ENCODE measurements around the gene ADGRG7. TPM values are rescaled to one million over a fixed set of nuclear protein-coding genes. Genes with fewer than 3 reads are reported as not detected.

The ADGRG7 gene
- total RNA-seq, 4 donors from 2014 or later: 1.8 to 18.3 (median 12.1) TPM

DNA sequence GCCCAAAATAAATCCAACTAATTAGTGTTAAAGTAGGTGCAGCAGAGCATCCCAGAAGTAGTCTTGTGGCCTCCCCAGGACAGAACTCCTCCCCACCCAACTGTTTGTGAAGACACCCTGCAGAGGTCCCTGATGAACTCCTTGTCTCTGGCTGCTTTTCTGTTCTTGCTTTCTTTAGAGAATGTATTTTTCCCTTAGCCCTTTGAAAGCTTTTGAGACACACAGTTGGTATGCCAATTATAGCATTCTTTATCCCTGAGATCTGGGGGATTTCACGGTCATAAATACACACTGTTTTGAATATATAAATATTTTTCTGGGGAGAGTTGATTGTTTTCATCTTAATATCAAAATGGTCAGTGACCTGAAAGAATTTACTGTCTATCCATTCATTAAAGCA, 109.7 kb downstream of the ADGRG7 start:
- no peaks in the 10 kb centered on the region for H3K9me3 ChIP-seq
- WGBS, 2 donors (ENCODE audit: low coverage in 1 of 2): 45 to 63% methylated on average over 1 of the region's 1 CpG
- H3K27me3 ChIP-seq: no peaks in the 10 kb centered on the region
- H3K4me1 ChIP-seq: peaks cover 0 to 29% (median 6%) of the 10 kb centered on the region in 4 donors
- DNase-seq: no peak
- peaks cover 0 to 37% (median 16%) of the 10 kb centered on the region in 4 donors for H3K36me3 ChIP-seq
- intact Hi-C loops (cut with DNase I; ENCODE audit: low total_unique reads): no loop called here
- TF ChIP-seq EP300 (IDR thresholded peaks at IDR 0.05; ENCODE audit: low read depth): no peak
- TF ChIP-seq CTCF (IDR thresholded peaks at IDR 0.05): no peak
- no peak for TF ChIP-seq POLR2A (IDR thresholded peaks at IDR 0.05)
- TF ChIP-seq POLR2AphosphoS5 (IDR thresholded peaks at IDR 0.05): no peak
- in situ Hi-C loops (cut with MboI; ENCODE audit: low pct_ligation_motif_present in 1 of 4, low pct_unique_long_range_greater_than_20kb in 1 of 4, low sequenced_read_pairs in 3 of 4): no loop called here
- H3K4me3 ChIP-seq: no peak overlapping the region
- no peak overlapping the region for H3K27ac ChIP-seq

DNA sequence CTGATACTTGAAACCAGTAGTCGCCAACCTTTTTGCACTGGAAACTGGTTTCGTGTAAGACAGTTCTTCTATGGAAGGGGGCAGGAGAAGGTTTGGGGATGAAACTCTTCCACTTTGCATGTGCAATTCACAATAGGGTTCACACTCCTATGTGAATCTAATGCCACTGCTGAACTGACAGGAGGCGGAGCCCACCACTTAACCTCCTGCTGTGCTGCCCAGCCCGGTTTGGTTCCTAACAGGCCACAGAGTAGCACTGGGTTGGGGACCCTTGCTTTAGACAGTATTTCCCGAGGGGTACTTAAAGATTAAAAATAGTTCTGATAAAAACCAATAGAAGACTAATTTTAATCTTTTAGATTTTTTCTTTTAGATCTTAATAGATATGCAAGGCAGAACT, 111.0 kb downstream of the ADGRG7 start:
- Histone ChIP-seq H3K36me3 (peaks cover 0 to 34% (median 15%) of the 10 kb centered on the region in 4 donors), H3K9me3 (no peaks in the 10 kb centered on the region), H3K4me3 (no peak overlapping the region), H3K4me1 (peaks cover 0 to 24% (median 6%) of the 10 kb centered on the region in 4 donors), H3K27me3 (no peaks in the 10 kb centered on the region), H3K27ac (no peak overlapping the region)
- intact Hi-C loops (cut with DNase I; ENCODE audit: low total_unique reads): no loop called here
- in situ Hi-C loops (cut with MboI; ENCODE audit: low pct_ligation_motif_present in 1 of 4, low pct_unique_long_range_greater_than_20kb in 1 of 4, low sequenced_read_pairs in 3 of 4): no loop called here
- no peak for DNase-seq
- no peak for TF ChIP-seq CTCF (IDR thresholded peaks at IDR 0.05)
- WGBS, 2 donors (ENCODE audit: low coverage in 1 of 2): 84 to 86% methylated on average over 5 of the region's 5 CpGs

DNA sequence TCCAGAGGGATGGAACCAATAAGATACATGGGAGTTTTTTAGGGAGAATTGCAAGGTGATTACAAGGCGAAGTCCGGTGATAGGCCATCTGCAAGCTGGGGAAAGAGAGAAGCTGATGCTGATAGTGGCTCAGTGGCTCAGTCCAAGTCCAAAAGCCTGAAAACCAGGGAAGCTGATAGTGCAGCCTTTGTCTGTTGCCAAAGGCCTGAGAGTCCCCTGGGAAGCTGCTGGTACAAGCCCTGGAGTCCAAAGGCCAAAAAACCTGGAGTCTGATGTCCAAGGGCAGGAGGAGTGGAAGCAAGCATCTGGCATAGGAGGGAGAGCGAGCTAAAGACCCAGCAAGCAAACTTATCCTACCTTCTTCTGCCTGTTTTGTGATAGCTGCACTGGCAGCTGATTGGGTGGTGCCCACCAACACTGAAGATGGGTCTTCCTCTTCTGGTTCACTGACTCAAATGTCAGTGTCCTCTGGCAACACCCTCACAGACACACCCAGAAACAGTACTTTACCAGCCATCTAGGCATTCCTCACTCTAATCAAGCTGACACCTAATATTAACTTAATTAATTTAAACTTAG, 116.6 kb downstream of the ADGRG7 start:
- TF ChIP-seq POLR2A (IDR thresholded peaks at IDR 0.05) (no peak), EP300 (IDR thresholded peaks at IDR 0.05; ENCODE audit: low read depth) (no peak), POLR2AphosphoS5 (IDR thresholded peaks at IDR 0.05) (no peak), CTCF (IDR thresholded peaks at IDR 0.05) (no peak)
- in situ Hi-C loops (cut with MboI; ENCODE audit: low pct_ligation_motif_present in 1 of 4, low pct_unique_long_range_greater_than_20kb in 1 of 4, low sequenced_read_pairs in 3 of 4) (no loop called here), intact Hi-C loops (cut with DNase I; ENCODE audit: low total_unique reads) (no loop called here)
- H3K4me1 ChIP-seq: no peaks in the 10 kb centered on the region
- DNase-seq: no peak
- H3K4me3 ChIP-seq: no peak overlapping the region
- no peaks in the 10 kb centered on the region for H3K9me3 ChIP-seq
- 70 to 98% methylated on average over 2 to 3 of the region's 3 CpGs for WGBS, 2 donors (ENCODE audit: low coverage in 1 of 2)
- no peak overlapping the region for H3K27ac ChIP-seq
- H3K27me3 ChIP-seq: no peaks in the 10 kb centered on the region
- H3K36me3 ChIP-seq: peaks cover 0 to 47% (median 20%) of the 10 kb centered on the region in 4 donors

- peaks cover 0 to 47% (median 19%) of the 10 kb centered on the region in 4 donors for H3K36me3 ChIP-seq
- no peak for TF ChIP-seq POLR2A (IDR thresholded peaks at IDR 0.05)
- in situ Hi-C loops (cut with MboI; ENCODE audit: low pct_ligation_motif_present in 1 of 4, low pct_unique_long_range_greater_than_20kb in 1 of 4, low sequenced_read_pairs in 3 of 4): no loop called here
- no peak for DNase-seq
- WGBS, 2 donors (ENCODE audit: low coverage in 1 of 2): 60 to 87% methylated on average over 1 of the region's 1 CpG
- no peaks in the 10 kb centered on the region for H3K9me3 ChIP-seq
- H3K27ac ChIP-seq: no peak overlapping the region
- intact Hi-C loops (cut with DNase I; ENCODE audit: low total_unique reads): no loop called here
- no peaks in the 10 kb centered on the region for H3K4me1 ChIP-seq
- H3K27me3 ChIP-seq: no peaks in the 10 kb centered on the region
- H3K4me3 ChIP-seq: no peak overlapping the region
Observed at GRCh38 chr3:100726706-100727105, 117.3 kb downstream of the ADGRG7 start.

- no peak overlapping the region for H3K4me3 ChIP-seq
- H3K9me3 ChIP-seq: no peaks in the 10 kb centered on the region
- H3K27ac ChIP-seq: no peak overlapping the region
- in situ Hi-C loops (cut with MboI; ENCODE audit: low pct_ligation_motif_present in 1 of 4, low pct_unique_long_range_greater_than_20kb in 1 of 4, low sequenced_read_pairs in 3 of 4) (no loop called here), intact Hi-C loops (cut with DNase I; ENCODE audit: low total_unique reads) (no loop called here)
- H3K36me3 ChIP-seq: peaks cover 0 to 58% (median 25%) of the 10 kb centered on the region in 4 donors
- no peak for DNase-seq
- peaks cover 0 to 4% (median 0%) of the 10 kb centered on the region in 4 donors for H3K4me1 ChIP-seq
- 71 to 79% methylated on average over 3 of the region's 3 CpGs for WGBS, 2 donors (ENCODE audit: low coverage in 1 of 2)
- H3K27me3 ChIP-seq: no peaks in the 10 kb centered on the region
- no peak for TF ChIP-seq CTCF (IDR thresholded peaks at IDR 0.05)
- no peak for TF ChIP-seq POLR2A (IDR thresholded peaks at IDR 0.05)
- TF ChIP-seq EP300 (IDR thresholded peaks at IDR 0.05; ENCODE audit: low read depth): no peak
- TF ChIP-seq POLR2AphosphoS5 (IDR thresholded peaks at IDR 0.05): no peak
Observed at GRCh38 chr3:100730524-100730923, 121.1 kb downstream of the ADGRG7 start.

All from transverse colon (tissue), 4 donors.